Superior temporal gyrus (tissue), 1 donor: Measurements from ENCODE around the gene LAPTM5.
A peak's percentile ranks its signal among the peaks of the same experiment; 100 is the strongest.

Experiments used
- DNase-seq: peaks from one replicate; pipeline ENCODE4 v3.0.0-alpha.2; 2016; ENCODE audit errors: extremely low spot score

Gene LAPTM5

DNA sequence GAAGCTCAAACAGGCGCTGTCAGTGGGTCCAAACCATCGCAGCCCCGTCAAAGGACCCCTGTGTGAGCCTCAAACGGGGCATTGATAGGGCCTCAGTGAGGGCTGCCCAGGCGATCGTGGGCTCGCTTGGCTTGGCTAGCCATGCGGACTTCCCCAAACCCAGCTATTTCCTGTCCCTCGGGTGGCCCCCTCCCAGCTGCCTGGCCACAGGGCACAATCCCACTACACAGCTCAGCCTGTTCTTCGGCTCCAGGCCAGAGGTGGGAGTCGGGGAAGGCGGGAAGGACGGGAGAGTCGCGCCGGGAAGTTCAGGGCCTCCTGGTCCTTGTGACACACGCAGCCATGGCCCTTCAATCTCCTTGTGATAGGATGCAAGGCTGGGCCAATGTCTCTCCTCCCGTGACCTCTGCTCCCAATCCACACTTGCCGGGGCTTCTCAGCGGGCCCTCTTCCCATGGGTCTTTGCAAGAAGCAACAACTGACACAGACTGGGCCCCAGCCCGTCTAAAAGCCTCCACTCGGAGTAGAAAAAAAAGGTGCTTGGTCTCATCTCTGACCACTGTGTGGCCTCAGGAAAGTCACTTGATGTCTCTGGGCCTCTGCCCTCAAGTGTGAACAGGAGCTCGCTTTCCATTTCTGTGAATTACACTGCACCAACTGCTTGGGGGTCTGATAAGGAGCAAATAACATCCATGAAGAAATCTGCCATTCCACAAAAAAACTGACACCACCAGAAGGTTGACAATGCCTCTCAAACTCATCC lies 27.0 kb downstream of the LAPTM5 start:
- no peak for DNase-seq

DNA sequence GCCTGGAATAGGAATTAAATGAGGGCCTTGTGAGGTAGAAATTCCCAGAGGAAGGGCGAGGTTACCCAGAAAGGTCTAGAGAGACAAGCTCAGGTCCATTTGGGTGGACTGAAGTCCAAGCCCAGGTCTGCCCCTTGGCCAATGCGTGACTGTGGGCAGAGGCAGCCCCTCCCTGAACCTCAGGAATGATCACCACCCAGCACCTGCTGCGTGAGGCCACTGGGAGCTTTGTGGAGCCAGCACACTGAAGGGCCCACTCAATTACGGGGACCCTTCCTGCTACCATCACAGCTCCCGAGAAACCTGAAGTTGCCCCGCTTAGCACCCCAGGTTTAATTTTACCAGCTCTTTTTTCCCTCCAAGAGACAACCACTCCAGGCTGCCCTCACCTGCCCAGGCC lies 27.7 kb downstream of the LAPTM5 start:
- no peak for DNase-seq

DNA sequence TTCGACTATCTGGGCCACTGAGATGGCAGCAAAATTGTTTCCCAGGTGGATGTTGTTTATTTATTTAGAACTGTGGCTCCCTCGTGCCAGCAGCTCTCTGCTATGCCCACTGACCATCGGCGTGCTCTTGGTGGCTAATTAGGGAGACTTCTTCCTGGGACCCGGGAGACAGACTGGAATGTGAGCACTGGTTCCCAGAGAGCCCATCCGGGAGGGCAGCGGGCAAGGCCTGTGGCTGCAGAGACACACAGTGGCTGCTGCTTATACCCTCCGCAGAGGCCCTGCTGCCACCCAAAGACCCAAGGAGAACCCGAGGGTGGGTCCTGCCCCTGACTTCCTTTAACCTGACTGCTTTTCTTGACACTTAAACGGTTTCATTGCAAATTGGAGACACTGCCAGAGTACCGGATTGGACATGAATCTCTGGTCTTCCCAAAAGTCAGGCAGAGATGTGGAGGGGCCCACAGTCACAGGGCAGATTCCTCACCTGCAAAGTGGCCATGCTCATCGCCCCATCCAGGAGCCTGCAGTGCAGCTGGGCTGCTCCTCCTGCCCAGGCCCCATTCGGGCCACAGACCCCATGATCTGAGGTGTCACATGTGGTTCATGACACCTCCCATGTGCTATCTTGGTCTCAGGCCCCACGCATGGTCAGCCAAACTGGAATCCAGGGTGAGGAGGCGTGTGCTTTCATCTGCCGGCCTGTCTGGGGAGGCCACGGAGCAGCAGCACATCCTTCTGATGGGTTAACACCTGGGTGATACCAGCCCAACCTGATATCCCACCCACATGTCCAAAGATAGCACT lies 28.5 kb downstream of the LAPTM5 start:
- DNase-seq, result no peak

DNA sequence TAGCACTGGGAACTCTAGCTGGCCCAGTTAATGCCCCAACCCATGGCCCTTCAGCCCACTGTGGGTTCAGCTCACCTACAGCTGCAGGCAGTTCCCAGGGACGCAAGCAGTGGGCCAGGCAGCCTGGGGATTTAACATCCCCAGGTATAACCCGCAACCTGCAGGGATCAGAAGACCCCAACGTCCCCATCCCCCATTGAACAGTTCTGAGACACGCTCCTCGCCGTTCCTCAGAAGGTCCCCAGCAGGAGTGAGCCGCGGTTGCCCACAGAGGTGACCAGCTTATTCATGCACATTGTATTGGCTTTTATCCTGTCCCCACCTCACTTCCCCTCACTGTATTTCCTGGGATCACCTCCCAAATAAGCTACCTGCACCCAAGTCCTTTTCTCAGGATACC lies 29.2 kb downstream of the LAPTM5 start:
- DNase-seq, result no peak

DNA sequence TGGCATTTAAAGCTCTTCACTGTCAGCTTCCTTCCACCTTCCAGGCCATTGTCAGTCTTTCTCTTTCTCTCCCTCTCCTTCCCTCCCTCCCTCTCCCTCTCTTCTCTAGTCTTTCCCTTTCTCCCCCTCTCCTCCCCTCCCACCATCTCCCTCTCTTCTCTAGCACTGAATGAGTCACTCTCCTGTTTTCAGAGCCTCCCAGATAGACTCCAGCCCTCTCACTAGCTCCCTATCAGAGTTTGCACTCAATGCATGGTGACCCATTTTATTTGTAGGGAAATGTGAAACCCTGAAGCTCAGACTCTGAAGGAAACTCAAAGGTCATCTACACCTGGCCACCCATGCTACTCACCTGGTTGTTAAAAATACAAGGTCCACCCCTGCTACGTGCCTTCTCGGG lies 29.8 kb downstream of the LAPTM5 start:
- DNase-seq, result no peak

DNA sequence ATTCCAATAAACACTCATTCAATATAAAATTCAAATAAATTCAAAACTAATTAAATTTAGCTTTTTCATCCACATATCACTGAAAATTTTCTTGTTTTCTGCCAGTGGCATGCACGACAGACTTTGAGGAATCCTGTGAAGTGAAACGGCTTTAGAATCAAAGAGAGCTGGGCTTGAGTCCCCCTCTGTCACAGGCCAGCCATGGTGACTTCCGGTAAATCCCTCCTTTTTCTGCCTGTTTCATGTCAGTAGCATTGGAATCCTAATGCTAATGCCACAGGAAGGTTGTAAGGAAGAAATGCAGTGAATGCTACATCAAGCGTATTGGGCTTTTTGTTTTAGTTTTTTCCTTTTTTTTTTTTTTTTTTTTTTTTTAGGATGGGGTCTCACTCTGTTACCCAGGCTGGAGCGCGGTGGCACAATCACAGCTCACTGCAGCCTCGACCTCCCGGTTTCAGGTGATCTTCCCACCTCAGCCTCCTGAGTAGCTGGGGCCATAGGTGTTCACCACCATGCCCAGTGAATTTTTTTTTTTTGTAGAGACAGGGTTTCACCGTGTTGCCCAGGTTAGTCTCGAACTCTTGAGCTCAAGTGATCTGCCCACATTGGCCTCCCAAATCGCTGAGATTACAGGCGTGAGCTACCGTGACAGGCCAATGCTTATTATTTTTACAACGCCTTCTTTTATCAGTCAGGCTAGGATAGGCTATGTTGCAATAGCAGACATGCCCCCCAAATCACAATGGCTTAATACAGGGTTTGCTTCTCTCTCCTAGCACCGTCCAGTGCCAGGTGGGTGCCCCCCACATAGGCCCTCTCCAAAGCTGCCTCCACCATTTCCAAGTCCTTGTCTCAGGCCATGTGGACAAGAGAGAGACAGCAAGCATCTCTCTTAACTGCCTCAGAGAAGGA lies 30.5 kb downstream of the LAPTM5 start:
- DNase-seq, result no peak

DNA sequence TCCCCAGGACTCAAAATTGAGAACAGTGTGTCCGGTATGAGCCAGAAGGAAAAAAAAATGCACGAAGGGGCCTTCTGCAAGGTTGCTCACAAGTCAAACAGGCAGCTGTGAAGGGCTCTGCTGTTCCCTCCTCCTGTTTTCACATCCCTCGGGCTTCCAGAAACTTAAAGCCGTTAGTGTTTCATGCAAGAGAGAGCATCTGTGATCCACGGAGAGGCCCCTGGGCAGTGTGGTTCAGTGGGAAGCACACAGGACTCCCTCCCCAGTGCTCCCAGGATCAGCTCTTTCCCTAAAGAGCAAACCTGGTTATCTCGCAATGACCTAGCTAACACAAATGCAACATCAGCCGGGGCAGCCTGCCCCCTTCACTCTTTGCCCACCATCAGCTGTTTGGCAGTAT lies 31.3 kb downstream of the LAPTM5 start:
- DNase-seq, result no peak

DNA sequence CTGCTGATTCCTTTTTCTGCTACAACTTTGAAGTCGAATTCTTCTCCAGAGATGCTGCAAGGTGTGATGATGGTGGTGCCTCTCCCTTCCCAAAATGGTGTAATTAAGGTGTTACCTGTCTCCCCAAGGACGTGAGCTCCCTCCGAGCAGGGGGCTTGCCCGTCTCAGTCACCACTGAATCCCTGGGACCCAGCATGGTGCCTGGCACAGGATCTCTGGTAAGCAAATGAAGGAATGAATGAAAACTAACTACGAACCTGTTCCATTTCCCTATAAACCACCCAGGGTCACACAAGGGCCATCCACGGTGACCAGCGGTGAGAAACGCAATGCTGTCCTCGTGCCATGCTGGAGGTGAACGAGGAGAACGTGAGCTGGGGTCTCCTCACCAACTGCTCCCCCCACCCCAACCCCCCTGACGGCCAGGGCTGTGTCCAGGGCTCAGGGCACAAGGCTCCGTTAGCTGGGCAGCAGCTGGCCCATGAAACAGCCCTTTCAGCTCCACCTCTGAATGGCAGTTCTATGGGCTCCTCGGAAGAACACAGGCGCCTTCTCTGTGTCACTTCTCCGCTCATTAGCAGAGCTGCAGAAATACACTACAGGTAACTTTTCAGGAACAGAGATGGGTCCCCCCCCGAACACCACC lies 32.0 kb downstream of the LAPTM5 start:
- peak; percentile 56 for DNase-seq

DNA sequence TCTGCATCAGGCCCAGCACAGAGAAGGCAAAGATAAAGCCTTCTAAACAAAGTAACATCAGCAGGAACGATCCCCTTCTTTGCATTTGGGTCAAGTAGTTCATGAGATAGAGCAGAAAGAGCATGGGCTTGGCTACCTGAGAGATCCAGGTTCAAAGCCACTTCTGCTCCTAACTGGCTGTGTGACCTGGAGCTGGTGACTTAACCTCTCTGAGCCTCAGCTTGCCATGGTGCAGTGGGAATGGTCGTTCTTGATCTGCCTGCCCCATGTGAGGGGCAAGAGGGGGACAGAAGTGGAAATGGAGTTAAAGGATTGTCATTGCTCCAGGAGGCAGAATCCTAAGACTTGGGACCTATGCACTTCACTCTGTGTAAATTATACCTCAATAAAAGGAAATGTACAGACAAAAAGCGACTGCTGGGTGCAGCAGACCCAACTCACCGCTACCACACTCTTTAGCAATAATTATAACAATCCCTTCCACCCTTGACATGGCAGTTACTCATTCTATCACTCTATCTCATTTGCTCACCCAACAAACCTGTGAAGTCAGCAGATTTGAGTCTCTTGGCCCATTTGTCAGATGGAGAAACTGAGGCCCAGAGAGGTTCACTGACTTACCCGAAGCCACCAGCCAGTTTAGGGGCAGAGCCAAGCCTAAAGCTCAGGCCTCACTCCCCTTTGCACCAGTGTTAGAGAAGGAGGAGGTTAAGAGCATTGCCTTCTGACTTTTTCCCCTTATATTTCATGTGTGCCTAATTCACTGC lies 32.7 kb downstream of the LAPTM5 start:
- DNase-seq, result no peak

DNA sequence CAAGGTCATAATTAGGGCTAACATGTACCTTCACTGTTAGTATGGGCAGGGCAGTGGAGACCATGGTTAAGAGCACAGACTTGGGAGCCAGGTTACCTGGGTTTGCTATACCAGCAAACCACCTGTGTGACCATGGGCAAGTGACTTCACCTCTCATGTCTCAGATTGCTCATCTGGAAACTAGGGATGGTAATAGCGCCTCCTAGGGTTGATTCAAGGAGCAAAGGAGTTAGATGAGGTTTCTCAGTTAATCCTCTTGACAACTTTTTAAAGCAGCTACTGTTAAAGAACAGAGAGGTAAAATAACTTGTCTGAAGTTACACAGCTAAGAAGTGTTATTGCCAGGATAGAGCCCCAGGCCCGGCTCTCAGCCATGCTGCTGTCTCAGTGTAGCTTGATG lies 33.4 kb downstream of the LAPTM5 start:
- no peak for DNase-seq

DNA sequence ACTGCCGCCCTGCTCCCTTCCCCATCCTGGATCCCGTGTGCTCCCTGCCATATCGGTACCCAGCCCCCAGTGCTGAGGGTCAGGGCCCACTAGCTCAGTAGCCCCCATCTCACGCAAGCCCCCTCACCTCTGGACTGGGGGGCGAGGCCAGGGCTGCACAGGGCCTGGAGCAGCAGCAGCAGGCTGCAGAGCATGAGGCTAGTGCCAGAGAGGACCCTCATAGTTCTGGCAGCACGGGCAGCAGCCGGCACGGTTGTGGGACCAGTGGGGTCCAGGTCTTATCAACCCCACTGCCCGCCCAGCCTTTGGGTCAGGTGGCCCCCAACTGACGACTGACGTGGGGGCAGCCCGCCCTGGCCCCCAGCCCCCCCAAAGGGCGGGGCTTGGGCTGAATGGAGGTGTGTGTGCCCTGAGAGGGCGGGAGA lies 34.2 kb downstream of the LAPTM5 start, which contains the start of gene MATN1:
Gene MATN1 (minus strand): TSS at position 255 of the 425 bp plus-strand sequence. CDS start 34 bp downstream, at position 221.
- no peak for DNase-seq

DNA sequence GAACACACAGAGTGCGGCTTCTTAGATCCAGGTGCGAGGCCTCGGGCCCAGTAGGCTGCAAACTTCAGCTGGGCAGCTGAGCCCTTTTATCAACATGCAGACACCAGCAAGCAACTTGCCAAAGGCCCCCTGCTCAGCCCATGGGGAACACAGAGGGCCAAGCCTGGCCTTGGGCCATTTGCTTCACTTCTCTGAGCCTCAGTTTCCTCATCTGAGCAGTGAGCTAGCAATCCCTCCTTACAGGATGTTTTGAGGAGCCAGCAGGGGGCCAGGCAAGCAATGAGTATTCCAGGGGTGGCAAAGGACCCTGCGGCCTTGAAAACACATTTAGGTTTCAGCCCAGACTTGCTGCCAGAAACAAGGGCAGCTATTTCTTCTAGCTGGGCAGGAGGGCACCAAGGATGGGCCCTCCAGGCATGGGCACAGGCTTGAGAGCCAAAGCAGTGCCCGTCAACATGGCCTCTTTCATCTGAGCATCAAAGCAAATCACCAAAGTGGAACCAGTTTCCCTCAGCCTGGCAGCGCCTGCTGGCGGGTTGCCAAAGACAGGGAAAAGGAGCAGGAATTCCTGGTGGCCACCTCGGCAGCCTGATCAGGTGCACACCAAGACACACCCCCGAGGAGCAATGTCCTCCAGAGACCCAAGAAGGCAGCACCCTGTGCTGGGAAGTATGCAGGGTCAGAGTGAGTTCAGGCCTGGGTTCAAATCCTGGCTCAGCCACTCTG lies 35.6 kb downstream of the LAPTM5 start:
- no peak for DNase-seq

DNA sequence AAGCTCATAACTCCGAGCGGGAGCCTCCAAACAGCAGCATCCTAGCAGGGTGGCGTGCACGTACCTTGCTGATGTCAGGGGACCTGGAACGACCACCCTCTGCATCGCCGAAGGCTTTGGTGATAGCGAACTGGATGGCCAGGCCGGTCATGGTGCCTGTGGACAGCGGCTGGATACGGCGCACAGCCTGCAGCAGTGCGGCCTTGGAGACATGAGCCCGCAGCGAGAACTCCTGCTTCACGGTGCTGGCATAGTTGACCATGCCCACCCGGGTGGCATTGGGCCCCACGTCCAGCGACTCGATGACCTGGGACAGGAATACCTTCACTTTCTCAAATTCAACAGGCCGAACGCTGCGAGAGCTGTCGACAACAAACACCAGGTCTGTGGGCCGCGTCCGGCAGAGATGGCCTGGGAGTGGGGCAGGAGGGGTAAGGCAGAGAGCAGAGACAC lies 36.2 kb downstream of the LAPTM5 start:
- DNase-seq, result no peak

DNA sequence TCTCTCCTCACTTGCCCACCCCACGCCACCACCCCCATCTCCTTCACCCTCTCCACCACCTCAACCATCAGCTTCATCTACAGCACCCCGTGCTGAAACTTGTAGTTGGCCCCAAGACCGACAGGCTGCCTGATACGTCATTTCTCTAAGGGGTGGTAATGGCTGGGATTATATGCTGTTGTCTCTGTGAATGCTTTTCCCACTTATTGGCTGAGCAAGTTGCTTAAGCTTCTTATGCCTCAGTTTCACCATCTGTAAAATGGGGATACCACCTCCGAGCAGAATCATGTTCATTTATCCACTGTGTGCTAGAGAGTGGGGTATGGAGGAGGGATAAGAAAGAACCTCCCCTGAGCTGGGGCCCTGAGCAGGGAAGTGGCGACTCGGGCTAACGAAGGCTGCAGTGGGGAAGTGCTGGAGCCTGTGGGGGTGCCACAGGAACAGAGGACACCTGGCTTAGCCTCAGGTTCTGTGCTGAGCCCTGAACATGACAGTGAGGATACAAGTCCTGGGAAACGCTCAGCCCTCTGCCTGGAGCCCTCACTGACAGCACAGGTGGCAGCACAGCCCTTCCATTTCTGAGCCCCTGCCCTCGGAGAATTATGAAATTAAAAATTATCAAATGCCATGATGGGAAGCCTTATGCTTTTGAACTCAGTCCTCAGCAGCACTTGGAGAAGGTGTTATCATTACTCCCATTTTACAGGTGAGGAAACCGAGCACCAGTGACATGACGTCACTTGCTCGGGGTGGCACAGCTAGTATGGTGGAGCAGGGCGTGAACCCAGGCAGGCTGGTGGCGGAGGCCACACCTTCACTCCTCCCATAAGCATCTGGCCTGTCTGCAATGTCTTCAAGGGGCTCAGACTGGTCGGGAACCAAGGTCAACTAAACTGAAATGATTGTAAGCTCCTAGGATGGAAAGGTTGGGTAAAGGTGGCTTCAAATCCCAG lies 37.0 kb downstream of the LAPTM5 start:
- DNase-seq, result no peak

DNA sequence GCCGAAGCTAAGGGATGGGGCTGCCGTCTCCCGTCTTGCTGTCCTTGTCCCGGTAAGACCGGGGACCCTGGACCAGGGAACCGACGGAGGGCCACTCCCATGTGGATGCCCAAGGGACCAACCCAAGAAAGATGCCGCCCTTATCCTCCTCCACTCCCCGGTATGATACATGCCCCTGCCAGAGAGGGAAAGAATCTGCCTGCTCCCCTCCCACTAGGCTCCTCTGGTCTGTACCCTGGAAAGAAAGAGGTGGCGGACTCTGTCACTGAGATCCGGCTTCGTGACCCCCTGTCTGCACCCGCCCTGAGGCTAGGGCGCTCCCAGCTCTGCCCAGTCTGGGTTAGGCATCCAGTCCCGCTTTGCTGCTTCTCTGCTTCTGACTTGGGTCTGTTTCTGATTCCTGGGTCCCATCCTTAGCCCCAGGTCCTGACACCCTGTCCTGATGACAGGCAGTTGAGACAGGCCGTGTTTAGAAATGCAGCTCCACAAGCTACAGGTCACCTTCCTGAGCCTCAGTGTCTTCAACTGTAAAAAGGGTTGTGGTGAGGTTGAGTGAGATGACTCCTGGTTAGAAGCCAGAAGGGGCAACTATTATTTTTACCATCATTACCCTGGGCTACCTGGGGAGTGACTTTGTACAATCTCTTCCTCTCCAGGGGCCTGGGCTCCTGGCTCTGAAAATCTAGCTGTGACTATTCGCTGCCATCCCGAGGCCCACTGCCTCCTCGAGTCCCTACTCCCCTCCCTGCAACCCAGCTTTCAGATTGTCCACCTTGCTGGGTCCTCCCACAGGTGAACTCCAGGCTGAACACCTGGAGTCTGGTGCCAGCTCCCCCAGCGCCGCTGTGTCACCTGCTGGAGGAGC lies 37.9 kb downstream of the LAPTM5 start:
- DNase-seq, result peak; percentile 95

DNA sequence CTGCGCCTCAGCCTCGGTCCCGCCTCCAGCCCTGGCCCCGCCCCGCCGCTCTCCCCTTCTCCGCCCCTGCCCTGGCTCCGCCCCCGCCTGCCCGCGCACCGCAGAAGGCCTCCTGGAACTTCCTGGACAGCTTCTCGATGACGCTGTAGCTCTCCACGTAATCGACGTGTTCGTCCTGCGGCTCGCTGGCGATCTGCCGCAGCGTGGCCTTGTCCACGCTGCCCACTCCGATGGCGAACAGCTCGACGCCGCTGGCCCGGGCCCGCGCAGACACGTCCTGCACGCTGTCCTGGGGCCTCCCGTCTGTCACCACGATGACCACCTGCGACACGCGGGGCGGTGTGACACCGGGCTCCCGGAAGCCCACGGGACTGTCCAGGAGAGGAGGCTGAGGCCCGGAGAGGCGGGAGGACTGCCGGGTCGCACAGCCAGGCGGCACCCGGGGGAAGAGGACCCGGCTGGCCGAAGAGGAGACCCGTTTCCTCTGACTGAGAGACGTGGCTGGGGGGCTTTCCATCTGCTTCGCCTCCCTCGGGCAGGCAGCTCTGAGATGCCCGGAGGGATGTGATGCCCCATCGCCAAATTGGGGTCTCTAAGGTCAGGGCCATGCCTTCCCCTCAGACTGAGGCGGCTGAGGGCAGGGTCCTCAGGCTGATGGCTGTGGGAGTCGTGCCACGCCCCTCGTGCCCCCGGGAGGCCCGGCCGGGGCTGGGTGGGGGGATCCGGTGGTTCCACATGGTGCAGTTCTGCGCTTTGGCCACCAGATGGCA lies 38.8 kb downstream of the LAPTM5 start:
- peak; percentile 93 for DNase-seq

DNA sequence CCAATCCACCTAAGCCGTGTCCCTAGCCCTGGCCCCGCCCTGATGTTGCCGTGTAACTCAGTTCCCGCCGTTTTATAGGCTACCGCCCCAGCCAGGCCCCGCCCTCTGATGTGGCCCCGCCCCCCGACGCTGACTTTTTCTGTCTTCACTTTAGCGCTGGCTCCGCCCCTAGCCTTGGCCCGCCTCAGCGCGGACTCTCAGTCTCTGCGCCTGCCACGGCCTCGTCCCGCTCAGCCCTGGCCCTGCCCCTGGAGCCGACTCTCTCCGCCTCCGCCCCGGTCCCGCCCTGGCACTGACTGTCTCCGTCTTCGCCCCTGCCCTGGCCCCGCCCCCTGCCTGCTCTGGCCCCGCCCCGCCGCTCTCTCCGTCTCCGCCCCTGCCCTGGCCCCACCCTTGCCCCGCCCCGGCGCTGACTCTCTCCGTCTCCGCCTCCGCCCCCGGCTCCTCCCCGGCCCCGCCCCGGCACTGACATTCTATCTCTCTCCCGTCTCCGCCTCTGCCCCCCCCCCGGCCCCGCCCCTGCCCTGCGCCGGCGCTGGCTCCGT lies 39.4 kb downstream of the LAPTM5 start:
- peak; percentile 97 for DNase-seq
